Heart left ventricle (tissue), 16 donors: Measurements from ENCODE around the gene CAPRIN1. TPM values are rescaled to one million over a fixed set of nuclear protein-coding genes. Genes with fewer than 3 reads are reported as not detected.

Experiments
- ATAC-seq, 4 donors: fragments of 200-7000 bp; cut with Tn5 transposase; one replicate each; pipeline ENCODE4 v1.9.1; 2020 to 2022; ENCODE audit warnings: moderate library complexity in 4 of 4, mild to moderate bottlenecking in 3 of 4, moderate number of reproducible peaks in 1 of 4
- DNase-seq, 5 donors: peaks; one replicate each; pipeline ENCODE4 v3.0.0-alpha.2; 2020
- H3K27ac ChIP-seq, 12 donors: fragments of 200-600 bp; sonication (generic) in 4 of 12; one replicate each; pipeline versions ENCODE4 v1.5.0 to v1.8.0; 2016 to 2022; ENCODE audit warnings: mild to moderate bottlenecking in 2 of 12
- H3K27me3 ChIP-seq, 9 donors: fragments of 200-600 bp; sonication (generic) in 2 of 9; one replicate each; pipeline versions ENCODE4 v1.5.1 to v1.8.0; 2016 to 2022; ENCODE audit warnings: mild to moderate bottlenecking in 3 of 9
- H3K36me3 ChIP-seq, 9 donors: fragments of 200-600 bp; sonication (generic) in 2 of 9; one replicate each; pipeline versions ENCODE4 v1.5.0 to v1.8.0; 2018 to 2022; ENCODE audit warnings: mild to moderate bottlenecking in 2 of 9
- H3K4me1 ChIP-seq, 12 donors: fragments of 200-600 bp; sonication (generic) in 4 of 12; one replicate each; pipeline versions ENCODE4 v1.5.0 to v1.8.0; 2016 to 2022; ENCODE audit warnings: mild to moderate bottlenecking in 3 of 12
- H3K4me3 ChIP-seq, 12 donors: fragments of 200-600 bp; sonication (generic) in 4 of 12; one replicate each; pipeline versions ENCODE4 v1.5.0 to v1.8.0; 2017 to 2022; ENCODE audit warnings: mild to moderate bottlenecking in 9 of 12, moderate library complexity in 4 of 12
- H3K9me3 ChIP-seq, 12 donors: fragments of 200-600 bp; sonication (generic) in 4 of 12; one replicate each; pipeline versions ENCODE4 v1.5.0 to v1.8.0; 2016 to 2022; ENCODE audit warnings: mild to moderate bottlenecking in 1 of 12
- CTCF ChIP-seq, 12 donors: fragments of 200-600 bp; sonication (generic) in 4 of 12; IDR thresholded peaks; one replicate each; pipeline versions ENCODE4 v1.5.0 to v1.8.0; 2018 to 2022; ENCODE audit warnings: antibody characterized with exemption in 12 of 12, mild to moderate bottlenecking in 5 of 12
- POLR2A ChIP-seq, 2 donors: fragments of 450-650 bp; IDR thresholded peaks; one replicate each; pipeline ENCODE4 v1.6.1; 2017; ENCODE audit warnings: antibody characterized with exemption in 2 of 2, mild to moderate bottlenecking in 2 of 2, moderate library complexity in 2 of 2
- WGBS, 4 donors: extraction: QIAGEN DNeasy Blood & Tissue Kit in 2 of 4; methylation state at CpG; one replicate each; pipeline versions ENCODE4 v1.1.5 to v1.1.7; 2013 to 2018; 5-methylcytosine and 5-hydroxymethylcytosine counted together
- intact Hi-C, 10 donors: fragments of 100-400 bp; cut with DNase I; formaldehyde crosslinking; loops; one replicate each; pipeline versions ENCODE4 v1.11.1 to v1.14.2; 2022
- polyA plus RNA-seq, 2 donors: library from polyadenylated mRNA; stranded (reverse); fragments of 200-250 nt; gene quantifications; one replicate each; pipeline ENCODE4 v1.2.3, GENCODE V29; 2013
- total RNA-seq, 9 donors: library from RNA; depleted of rRNA in 2 of 9; stranded (reverse); fragments of >200 nt in 2 of 9; fragmentation: NEBNext Ultra II Directional in 3 of 9; extraction: Animal tissue kit (Norgen Biotek cat#: 25700) in 3 of 9; gene quantifications; one replicate each; pipeline versions ENCODE4 v1.1.0 to v1.2.4, GENCODE V29; 2016 to 2023
- donor health status: ischemic (EF 13 %, LVEDD 7.1; RV severe dilation, severe dysfunction).
- donor health status: healthy with polysubstance abuse.
- donor health status: DM: no; HTN: yes; CAD: no.
- donor health status: DM: no; HTN: no; CAD: no.
- donor health status: ischemic (EF 25% LVEDD 6.9; RV normal size, moderate dysfunction).
- donor health status: ischemic (EF 25% LVEDD 5.7; RV mildly dilated, moderate dysfunction).
- donor health status: healthy.
- donor health status: DM: yes; HTN: yes; CAD: no.
- donor health status: ischemic (EF 35%, LVEDD 5.7; RV mildly dilated, moderate dysfunction).
- donor health status: nonischemic (EF 11% LVEDD 7.7; RV severe dilation, severe dysfunction).
- donor health status: DM: yes; HTN: yes; CAD: no.
- donor health status: PGD.
- donor health status: ischemic (EF 29% LVEDD 5.4; RV normal size, mild dysfunction).
- donor health status: nonischemic (EF 23%, LVEDD 6.1; RV moderate dilation, normal function).

CAPRIN1 gene
- total and polyA plus RNA-seq, 11 donors = 35.4 to 134 (median 107) TPM

GRCh38 chr11:34139346-34139745 is 87.8 kb downstream of the CAPRIN1 start:
- TF ChIP-seq CTCF (IDR thresholded peaks at IDR 0.05) (no peak), POLR2A (IDR thresholded peaks at IDR 0.05) (no peak)
- intact Hi-C loops = no loop called here
- WGBS, 4 donors = 86 to 92% (median 90%) methylated on average over 7 of the region's 7 CpGs
- no peak overlapping the region for H3K4me3 ChIP-seq
- peaks cover 0 to 8% (median 0%) of the 10 kb centered on the region in 12 donors for H3K4me1 ChIP-seq
- no peak overlapping the region for H3K27ac ChIP-seq
- ATAC-seq (no peak), DNase-seq (peak in 1 of 5 donors; percentile 31)
- H3K36me3 ChIP-seq = peaks cover 0 to 100% (median 99%) of the 10 kb centered on the region in 9 donors
- no peaks in the 10 kb centered on the region for H3K27me3 ChIP-seq
- no peaks in the 10 kb centered on the region for H3K9me3 ChIP-seq

- TF ChIP-seq CTCF (IDR thresholded peaks at IDR 0.05) = no peak
- no peak for TF ChIP-seq POLR2A (IDR thresholded peaks at IDR 0.05)
- Histone ChIP-seq H3K27me3 (no peaks in the 10 kb centered on the region), H3K36me3 (peaks cover 0 to 100% (median 99%) of the 10 kb centered on the region in 9 donors), H3K4me3 (no peak overlapping the region), H3K27ac (no peak overlapping the region), H3K4me1 (peaks cover 0 to 8% (median 0%) of the 10 kb centered on the region in 12 donors), H3K9me3 (no peaks in the 10 kb centered on the region)
- DNase-seq (peak in 1 of 5 donors; percentile 47), ATAC-seq (no peak)
- WGBS, 4 donors = 92 to 97% (median 94%) methylated on average over 7 to 11 of the region's 11 CpGs
- intact Hi-C loops = no loop called here
Measured at GRCh38 chr11:34140149-34140548, 88.6 kb downstream of the CAPRIN1 start.

- TF ChIP-seq CTCF (IDR thresholded peaks at IDR 0.05) (no peak), POLR2A (IDR thresholded peaks at IDR 0.05) (no peak)
- peak overlapping the region in 3 of 12 donors; percentile 2 to 33 (median 8) for H3K27ac ChIP-seq
- 35 to 53% (median 44%) methylated on average over 2 of the region's 2 CpGs for WGBS, 4 donors
- peaks cover 0 to 100% (median 98%) of the 10 kb centered on the region in 9 donors for H3K36me3 ChIP-seq
- no peaks in the 10 kb centered on the region for H3K27me3 ChIP-seq
- peaks cover 0 to 8% (median 0%) of the 10 kb centered on the region in 12 donors for H3K4me1 ChIP-seq
- no peak overlapping the region for H3K4me3 ChIP-seq
- no peak for DNase-seq
- no peaks in the 10 kb centered on the region for H3K9me3 ChIP-seq
- peak in 3 of 4 donors; percentile 36 to 73 (median 62) for ATAC-seq
- intact Hi-C loops = no loop called here
Measured at GRCh38 chr11:34143048-34143447, 91.5 kb downstream of the CAPRIN1 start.

- Histone ChIP-seq H3K27ac (no peak overlapping the region), H3K4me1 (peaks cover 0 to 8% (median 0%) of the 10 kb centered on the region in 12 donors), H3K36me3 (peaks cover 0 to 100% (median 95%) of the 10 kb centered on the region in 9 donors), H3K9me3 (no peaks in the 10 kb centered on the region), H3K27me3 (no peaks in the 10 kb centered on the region), H3K4me3 (no peak overlapping the region)
- intact Hi-C loops = no loop called here
- 84 to 92% (median 92%) methylated on average over 4 to 5 of the region's 5 CpGs for WGBS, 4 donors
- TF ChIP-seq CTCF (IDR thresholded peaks at IDR 0.05) (no peak), POLR2A (IDR thresholded peaks at IDR 0.05) (no peak)
- DNase-seq (no peak), ATAC-seq (no peak)
Measured at GRCh38 chr11:34145073-34145472, 93.5 kb downstream of the CAPRIN1 start.
